HG03139 (cell line): Measurements from ENCODE around the gene NLRC5.
"Not testable (repeated sequence)": the region's sequence is repeated elsewhere in the genome, so short reads cannot be mapped to it uniquely, and the experiment has no call there.

Experiments
- ATAC-seq: cut with Tn5 transposase; IDR thresholded peaks from one replicate; pipeline ENCODE4 v1.9.1; 2021; ENCODE audit not compliant: unreplicated experiment

The NLRC5 gene

DNA sequence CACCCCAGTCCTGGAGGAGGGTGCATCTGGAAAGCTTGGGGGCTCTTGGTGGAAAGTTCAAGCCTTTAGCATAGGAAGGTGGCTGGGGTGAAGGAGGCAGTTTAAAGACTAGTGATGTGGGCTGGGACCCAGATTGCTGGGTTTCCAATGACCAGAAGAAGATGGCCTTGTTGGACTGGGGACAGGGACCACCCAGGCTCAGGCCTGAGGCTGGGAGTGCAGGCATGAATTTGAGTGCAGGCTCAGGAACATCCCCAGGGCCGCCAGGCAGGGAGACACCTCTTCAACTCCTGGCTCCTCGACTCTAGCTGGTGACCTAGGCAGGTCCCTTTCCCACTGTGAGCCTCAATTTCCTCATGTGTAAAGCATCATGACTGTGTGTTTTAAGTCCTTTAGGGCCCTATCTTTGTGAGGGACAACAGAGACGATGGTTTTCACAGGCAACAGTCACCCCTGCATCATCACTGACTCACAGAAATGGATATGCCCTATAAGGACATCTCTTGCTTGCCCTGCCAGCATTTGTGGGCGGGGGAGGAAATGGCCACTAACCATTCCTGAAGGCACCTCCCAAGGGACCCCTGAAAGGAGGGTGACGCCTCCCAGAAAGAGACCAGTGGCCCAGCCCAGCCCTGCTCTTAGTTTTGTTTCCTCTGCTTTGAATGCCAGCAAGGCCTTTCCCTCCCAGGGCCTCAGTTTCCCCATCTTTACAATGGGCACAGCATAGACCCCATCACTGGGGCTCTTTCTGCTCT is 11.1 kb downstream of the NLRC5 start:
- peak; percentile 43 for ATAC-seq

DNA sequence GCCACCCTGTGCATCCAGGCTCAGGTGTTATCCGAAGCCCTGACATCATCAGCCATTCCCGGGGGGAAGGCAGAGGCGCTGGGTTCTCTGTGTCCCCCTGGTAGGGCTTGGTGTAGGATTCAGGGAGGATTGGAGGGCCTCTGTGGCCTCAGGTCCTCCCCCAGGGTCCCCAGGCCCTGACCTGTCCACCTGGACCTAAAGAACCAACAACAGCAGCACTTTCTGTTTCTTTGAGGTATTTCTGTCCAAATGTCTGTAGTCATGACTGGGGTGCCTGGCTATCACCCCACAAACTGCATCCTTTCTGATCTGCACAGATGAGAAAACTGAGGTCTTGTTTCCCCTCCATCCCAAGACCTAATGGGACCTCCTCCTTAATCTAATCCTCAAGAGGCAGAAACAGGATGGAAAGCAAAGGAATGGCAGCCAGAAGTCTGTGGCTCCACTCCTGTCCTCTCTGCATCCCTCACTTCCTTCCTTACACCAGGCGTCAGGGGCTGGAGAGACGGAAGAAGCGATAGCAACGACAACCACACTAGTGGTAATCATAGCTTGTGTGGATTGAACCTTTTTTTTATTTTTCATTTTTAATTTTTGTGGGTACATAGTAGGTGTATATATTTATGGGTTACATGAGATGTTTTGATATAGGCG is 11.8 kb downstream of the NLRC5 start:
- no peak for ATAC-seq

DNA sequence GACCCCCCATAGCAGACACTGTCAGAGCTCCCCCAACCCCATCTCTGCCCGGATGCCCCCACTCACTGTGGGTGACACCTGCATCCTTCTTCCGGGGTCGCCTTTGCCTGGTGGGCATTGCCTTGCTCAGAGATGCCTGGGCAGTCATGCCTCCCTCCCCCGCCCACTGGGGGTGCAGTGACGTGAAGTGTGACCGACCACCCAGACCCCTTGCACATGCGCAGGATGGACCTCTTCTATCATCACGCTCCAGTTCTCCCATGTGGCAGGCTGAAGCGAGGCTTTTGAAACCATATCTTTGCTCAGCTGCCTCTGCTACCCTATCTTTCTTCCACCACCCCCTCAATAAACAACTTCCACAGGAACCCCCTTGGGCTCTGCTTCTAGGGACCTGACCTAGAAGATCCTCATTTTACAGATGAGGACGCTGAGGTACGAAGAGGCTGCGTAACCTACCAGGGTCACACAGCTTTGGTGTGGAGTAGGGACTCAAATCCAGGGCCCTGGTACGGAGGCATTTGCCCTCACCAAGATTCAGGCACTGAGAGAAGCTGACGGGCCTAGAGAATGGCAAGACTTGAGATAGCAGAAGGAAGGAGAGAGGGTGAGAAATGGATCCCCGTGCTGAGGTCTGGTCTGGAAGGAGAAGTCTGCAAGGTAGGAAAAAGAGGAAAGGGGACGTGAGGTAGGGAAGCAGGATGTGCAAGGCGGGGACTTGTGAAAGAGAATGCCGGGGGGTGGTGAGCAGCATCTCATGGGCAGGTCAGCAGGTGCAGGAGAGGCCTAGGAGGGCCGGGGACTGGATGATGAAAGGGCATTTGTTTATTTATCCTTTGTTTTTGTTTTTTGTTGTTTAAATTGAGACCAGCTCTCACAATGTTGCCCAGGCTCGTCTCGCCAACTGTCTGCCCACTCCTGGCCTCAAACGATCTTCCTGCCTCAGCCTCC is 14.4 kb downstream of the NLRC5 start:
- no peak for ATAC-seq

DNA sequence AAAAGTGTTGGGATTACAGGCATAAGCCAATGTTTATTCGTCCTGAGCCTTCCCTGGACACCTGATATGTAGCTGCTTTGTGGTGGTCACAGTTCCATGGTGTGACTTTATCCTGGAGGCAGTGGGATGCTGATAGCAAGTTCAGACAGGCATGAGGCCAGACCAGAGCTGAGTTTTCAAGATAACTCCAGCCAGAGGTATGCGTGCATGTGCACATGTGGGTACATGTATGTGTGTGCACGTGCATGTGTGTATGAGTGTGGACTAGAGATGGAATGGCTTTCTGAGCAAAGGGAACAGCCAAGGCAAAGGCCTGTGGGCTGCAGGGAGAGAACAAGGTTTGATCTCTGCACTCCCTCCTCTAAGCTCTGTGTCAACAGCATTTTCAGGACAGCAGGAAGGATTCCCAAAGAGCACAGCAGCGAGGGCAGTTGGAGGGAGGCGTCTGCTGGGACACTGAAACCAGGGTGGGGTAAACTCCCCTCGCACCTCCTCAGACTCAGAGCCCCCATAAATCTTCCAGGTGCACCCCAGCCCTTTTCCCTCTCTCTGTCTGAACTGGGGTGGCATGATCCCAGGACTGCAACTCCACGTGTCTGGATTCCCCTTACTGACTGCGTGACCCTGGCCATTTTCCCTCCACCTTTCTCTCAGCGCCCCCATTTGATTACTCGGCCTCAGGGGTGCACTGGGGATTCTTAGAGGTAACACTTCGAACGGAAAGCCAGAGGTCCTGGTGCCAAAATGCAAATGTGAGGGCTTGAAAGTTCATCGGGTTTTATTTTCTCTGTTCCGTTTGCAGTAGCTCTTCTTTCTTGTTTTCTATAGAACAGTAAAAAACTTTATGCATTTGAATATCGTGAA is 15.3 kb downstream of the NLRC5 start:
- no peak for ATAC-seq

DNA sequence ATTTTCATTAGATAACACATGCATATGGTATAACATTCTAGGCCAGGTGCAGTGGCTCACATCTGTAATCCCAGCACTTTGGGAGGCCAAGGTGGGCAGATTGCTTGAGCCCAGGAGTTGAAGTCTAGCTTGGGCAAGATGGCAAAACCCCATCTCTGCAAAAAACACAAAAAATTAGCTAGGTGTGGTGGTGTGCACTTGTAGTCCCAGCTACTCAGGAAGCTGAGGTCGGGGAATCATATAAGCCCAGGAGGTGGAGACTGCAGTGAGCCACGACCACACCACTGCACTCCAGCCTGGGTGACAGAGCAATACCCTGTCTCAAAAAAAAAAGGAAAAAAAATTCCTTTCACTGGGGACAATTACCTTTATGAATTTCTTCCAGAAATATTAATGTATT is 16.2 kb downstream of the NLRC5 start:
- ATAC-seq = not testable (repeated sequence)

DNA sequence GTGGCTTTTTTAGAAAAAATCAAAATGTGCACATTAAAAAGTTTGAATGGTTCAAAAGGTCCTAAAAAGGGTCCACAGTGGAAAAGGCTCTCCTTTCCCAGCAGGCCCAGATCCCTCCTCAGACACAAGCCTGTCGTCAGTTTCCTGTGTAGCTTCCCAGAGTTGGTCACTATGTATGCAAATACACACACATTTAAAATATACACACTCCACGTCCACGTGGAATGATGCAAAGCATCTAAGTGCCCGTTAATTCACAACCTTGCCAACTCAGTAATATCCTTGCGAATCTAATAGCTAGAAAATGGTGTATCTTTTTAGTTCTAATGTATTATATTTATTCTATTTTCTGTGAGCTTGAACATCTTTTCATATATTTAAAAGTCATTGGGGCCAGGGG is 17.7 kb downstream of the NLRC5 start:
- ATAC-seq = no peak

DNA sequence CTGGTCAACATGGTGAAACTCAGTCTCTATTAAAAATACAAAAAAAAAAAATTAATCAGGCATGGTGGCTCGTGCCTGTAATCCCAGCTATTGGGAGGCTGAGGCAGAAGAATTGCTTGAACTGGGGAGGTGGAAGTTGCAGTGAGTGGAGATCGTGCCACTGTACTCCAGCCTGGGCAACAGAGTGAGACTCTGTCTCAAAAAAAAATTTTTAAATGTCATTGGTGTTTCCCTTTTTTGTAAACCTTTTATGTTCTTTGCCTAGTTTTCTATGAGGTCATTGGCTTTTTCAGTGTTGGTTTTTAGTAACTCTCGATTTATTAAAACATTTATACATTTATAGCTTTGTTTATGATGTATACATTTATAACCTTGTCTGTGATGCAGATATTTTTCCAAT is 18.2 kb downstream of the NLRC5 start:
- ATAC-seq = no peak

DNA sequence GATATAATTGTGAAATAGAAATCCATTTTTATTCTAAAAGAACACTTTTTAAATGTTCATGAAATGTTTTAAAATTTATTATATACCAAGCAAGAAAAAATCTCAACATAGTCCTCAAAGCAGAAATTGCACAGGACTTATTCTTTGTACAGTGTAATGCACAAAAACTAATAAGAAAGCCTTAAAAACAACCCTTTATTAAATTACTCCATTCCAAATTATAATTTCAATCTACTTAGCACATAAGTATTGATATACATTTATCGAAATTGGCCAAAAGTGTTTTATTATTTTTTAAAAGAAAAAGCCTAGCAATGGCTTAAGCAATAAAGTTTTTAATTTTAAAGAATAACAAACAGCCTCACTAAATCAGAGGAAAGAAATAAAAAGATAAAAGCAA is 19.1 kb downstream of the NLRC5 start:
- no peak for ATAC-seq

DNA sequence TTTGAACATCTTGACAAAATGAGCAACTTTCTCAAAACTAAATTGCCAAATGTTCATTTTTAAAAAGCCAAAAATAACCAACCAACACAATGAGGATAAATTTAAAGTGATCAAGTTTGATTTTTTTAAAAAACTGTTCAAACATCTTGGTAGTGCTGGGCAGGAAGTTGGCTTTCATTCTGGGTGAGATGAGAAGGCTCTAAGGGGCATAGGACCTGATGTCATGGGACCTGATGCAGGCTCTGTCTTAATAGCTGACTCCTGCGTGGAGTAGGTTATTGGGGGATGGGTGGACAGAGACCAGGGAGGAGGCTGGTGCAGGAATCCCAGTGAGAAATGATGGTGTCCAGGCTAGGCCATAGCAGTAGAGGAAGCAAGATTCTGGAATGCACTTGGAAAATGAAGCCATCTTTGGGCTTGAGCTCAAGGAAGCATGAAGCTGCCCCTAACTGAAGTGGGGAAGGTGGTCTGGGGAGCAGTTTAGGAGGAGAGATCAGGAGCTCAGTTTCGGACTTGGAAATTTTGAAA is 20.4 kb downstream of the NLRC5 start:
- no peak for ATAC-seq

DNA sequence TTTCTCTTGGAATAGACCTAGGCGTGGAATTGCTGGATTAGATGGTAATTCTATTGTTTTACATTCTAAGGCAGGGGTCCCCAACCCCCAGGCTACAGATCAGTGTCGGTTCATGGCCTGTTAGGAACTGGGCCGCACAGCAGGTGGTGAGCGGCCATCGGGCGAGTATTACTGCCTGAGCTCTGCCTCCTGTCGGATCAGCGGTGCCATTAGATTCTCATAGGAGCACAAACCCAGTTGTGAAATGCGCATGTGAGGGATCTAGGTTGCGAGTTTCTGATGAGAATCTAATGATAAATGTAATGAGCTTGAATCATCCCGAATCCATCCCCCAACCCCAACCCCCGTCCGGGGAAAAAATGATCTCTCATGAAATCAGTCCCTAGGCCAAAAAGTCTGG is 23.0 kb downstream of the NLRC5 start:
- no peak for ATAC-seq

DNA sequence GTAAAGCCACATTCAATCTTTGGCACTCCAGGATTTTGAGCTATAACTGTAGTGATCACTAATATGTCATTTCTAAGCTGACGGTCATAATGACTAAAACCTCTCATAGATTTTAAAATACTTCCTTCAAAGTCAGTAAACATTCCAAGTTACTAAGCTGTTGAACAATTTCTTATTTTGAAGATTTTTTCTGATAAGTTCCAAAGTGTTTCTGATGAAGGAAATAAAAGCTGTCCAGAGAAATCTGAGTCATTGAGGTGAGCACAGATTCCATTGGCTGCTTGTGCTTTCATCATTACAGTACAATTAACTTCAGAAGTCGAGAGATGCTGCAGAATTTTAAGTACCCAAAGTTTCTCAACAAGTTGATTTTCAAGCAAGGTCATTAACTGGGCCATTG is 23.9 kb downstream of the NLRC5 start:
- no peak for ATAC-seq

DNA sequence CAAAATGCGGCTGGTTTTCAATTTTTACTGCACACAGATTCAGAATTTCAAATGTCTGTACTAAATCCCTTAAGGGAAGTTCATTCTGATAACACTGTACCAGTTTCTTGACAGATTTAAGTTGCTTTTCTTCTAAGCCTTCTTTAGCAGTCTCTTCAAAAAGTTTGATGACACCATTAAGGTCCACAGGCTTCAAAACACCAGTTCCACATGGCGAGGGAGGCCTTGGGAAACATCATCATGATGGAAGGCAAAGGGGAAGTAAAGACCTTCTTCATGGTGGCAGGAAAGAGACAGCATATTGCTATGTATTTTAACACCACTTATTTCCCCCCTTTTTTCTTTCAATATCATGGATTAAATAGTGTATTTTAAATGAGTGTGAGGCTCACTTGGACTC is 24.5 kb downstream of the NLRC5 start:
- ATAC-seq = no peak

DNA sequence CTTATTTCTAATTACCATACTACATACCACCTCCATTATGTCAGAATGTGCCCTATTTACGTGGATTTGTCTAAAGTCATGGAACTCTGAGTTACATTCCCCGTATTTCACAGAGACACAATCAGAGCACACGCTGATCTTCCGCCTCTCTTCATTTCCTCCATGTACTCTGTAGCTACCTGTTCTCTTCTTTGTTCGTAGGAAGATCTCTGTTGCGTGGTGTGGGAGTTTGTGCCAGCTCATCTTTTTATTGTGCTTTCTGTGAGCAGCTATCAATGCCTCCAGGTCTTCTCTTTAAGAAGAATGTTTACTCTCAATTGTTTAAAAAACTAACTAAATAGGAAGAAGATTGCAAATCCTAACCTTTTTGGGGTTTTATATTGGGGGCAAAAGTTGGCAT is 26.9 kb downstream of the NLRC5 start:
- no peak for ATAC-seq

DNA sequence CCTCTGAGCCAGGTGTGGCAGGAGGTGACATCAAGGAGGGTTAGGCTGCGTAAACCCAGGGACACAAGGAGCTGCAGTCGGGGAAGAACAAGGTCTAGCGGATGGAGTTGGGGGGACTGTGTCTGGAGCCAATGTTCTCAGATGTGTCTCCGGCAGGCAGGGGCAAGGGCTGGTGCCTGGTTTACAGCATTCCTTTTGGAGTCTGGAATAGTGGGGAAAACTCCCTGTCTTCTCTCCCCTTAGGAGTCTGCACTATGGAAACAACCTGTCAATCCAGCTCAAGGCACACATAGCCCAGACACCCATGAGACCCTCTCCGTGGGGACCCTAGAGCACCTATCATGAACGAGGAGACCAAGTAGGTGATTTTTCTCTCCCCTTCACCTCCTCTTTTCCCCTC is 27.5 kb downstream of the NLRC5 start:
- ATAC-seq = no peak

DNA sequence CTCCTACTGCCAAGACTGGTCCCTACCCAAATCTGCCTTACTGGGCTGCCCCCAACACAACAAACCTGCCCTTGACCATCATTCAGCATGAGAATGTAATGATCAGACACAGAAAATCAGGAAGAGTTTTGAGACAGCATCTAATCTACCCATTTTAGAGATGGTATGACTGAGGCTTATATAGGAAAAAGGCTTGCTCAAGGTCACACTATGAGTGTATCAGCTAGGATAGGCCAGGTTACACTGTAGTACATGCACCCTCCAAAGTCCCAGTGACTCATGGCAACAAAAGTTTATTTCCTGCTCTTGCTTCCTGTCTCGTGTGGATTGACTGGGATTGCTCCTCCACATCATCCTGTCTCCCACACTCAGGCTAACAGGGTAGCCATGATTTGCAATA is 27.9 kb downstream of the NLRC5 start:
- ATAC-seq = no peak

DNA sequence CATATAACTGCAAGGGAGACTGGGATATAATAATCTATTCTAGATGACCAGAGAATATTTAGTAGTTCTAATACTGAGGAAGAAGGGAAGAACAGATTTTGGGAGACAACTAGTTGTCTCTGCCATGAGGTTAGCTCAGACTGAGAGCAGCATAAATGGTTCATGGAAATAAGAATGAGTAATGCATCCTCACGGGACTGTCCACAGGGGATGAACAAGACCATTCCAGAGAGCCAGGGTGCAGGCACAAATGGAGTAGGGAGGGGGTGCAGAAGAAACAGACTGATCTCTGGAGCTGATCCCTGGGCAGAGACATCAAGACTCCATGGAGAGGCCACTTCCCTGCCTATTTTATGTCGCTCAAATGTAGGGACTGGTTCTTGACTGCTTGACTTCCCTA is 30.4 kb downstream of the NLRC5 start:
- ATAC-seq = no peak

DNA sequence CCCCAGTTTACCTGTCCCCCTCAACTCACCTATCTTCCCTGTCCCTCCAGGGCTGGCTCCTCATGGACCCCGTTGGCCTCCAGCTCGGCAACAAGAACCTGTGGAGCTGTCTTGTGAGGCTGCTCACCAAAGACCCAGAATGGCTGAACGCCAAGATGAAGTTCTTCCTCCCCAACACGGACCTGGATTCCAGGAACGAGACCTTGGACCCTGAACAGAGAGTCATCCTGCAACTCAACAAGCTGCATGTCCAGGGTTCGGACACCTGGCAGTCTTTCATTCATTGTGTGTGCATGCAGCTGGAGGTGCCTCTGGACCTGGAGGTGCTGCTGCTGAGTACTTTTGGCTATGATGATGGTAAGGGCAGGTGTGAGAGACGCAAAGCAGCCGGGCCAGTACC is 31.3 kb downstream of the NLRC5 start:
- no peak for ATAC-seq

DNA sequence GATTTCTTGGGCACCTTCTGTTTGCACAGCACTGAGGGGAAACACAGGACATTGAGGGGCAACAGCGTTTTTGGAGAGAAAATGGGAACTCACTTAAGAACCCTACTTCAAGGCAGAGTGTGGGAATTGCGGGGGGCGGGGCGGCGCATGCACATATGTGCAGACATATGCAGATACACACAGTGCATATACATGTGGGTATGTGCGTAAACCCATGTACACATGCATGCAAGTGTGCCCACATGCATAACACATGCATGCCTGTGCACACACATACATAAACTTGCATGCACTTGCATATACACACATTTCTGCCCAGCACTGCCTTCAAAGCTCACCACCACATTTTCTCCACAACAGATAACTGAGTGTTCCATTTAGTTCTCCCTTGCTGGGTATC is 32.4 kb downstream of the NLRC5 start:
- ATAC-seq = no peak

DNA sequence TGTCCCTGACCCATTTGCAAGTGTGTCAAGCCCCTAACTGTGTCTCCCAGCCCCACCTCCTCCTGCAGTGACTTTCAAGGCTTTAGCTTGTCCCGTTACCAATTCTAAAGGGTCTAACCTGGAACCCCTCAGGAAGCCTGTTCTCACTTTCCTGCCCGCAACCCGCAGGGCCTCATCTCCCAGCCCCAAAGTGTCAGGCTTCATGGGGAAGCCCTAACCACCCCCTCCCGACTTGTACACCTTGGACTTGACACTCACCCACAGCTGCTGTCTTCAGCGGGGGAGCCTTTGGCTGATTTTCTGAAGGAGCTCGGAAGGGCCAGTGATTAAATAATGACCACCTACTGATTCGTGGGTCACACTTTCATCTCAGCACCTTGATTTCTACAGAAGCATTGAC is 33.1 kb downstream of the NLRC5 start:
- no peak for ATAC-seq

DNA sequence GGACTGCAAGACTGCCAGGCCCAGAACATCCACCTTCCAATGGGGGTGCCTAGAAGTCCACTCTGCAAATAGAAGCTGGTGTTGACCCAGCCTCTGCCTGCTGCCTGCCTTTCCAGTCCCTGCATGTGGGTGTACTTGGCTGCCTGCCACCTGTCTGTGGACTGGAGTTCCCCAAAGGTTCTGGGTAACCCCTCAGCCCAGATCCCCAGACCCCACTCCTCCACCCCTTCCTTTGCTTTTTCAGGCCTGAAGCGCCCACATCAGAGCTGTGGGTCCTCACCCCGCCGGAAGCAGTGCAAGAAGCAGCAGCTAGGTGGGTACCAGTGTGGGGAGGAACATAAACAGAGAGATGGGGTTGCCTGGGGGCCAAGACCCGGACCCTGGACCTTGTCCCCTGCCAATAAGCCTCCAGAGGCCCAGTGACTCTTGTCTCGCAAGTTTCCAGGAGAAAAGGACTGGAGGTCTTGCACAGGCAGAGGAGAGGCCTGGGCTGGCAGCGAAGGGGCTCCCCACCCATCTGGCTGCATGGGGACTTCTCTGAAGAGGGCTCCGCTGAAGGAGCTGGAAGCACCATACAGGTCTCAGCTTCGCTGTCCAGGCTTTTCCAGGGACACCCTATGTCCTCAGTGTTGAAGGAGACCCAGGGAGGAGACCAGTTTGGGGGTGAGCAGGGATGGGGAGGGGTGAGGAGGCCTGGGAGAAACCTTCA is 34.3 kb downstream of the NLRC5 start:
- no peak for ATAC-seq
